Stomach (tissue), 4 donors: Measurements from ENCODE around the gene VKORC1.
A peak's percentile ranks its signal among the peaks of the same experiment; 100 is the strongest.

Source experiments
- CTCF ChIP-seq, 7 experiments: fragments of 450-650 bp in 4 of 7; fragments of 200-600 bp in 3 of 7; sonication (generic) in 3 of 7; IDR thresholded peaks; one replicate each; pipeline ENCODE4 v1.5.1; 2016 to 2019; ENCODE audit warnings: antibody characterized with exemption in 7 of 7, control low read depth in 2 of 7, mild to moderate bottlenecking in 1 of 7
- POLR2A ChIP-seq, 4 donors: fragments of 450-650 bp; IDR thresholded peaks; one replicate each; pipeline ENCODE4 v1.6.1; 2016; ENCODE audit warnings: antibody characterized with exemption in 4 of 4, control low read depth in 2 of 4, mild to moderate bottlenecking in 1 of 4, moderate library complexity in 1 of 4

GRCh38 chr16:31134625-31135534, 40.3 kb upstream of the VKORC1 start:
- TF ChIP-seq CTCF (IDR thresholded peaks at IDR 0.05) = peak in 2 of 7 experiments; percentile 39 to 58
- peak in 2 of 4 donors; percentile 25 to 50 for TF ChIP-seq POLR2A (IDR thresholded peaks at IDR 0.05)
